MCF 10A (cell line): ENCODE measurements around the gene RNF2. TPM values are rescaled to one million over a fixed set of nuclear protein-coding genes. Genes with fewer than 3 reads are reported as not detected.
A peak's percentile ranks its signal among the peaks of the same experiment; 100 is the strongest.

Experiments
- BruUV-seq: library from RNA; stranded (reverse); fragments of 400-500 nt; replicated peaks from 2 replicates; lab custom pipeline; 2021; lab: Mats Ljungman, UMichigan
- CTCF ChIA-PET: fragments of 300-600 bp; sonication (Branson Sonifier 250); formaldehyde crosslinking; extraction: SDS; loops from one replicate; lab custom pipeline; 2021; ENCODE audit warnings: antibody characterized with exemption, inconsistent platforms; lab: Yijun Ruan, JAX
- POLR2A ChIA-PET: fragments of 300-600, 350-650 bp; sonication (Branson Sonifier 250); formaldehyde crosslinking; extraction: SDS; loops from one replicate; lab custom pipeline; 2020; ENCODE audit warnings: antibody characterized with exemption, inconsistent platforms; lab: Yijun Ruan, JAX
- DNase-seq: peaks from one replicate; pipeline ENCODE4 v3.0.0-alpha.2; 2018; ENCODE audit not compliant: unreplicated experiment
- H3K27ac Mint-ChIP-seq: one replicate; pipeline ENCODE4 v1.8.0; 2022; ENCODE audit warnings: mild to moderate bottlenecking, low read depth, mixed read lengths; ENCODE audit not compliant: unreplicated experiment
- H3K27me3 Mint-ChIP-seq: one replicate; pipeline ENCODE4 v1.8.0; 2022; ENCODE audit warnings: mixed read lengths; ENCODE audit not compliant: insufficient read depth, unreplicated experiment
- H3K36me3 Mint-ChIP-seq: one replicate; pipeline ENCODE4 v1.8.0; 2022; ENCODE audit warnings: mild to moderate bottlenecking, moderate library complexity, mixed read lengths; ENCODE audit not compliant: insufficient read depth, unreplicated experiment
- H3K4me1 Mint-ChIP-seq: one replicate; pipeline ENCODE4 v1.8.0; 2022; ENCODE audit warnings: mixed read lengths; ENCODE audit not compliant: insufficient read depth, unreplicated experiment
- H3K4me3 Mint-ChIP-seq: one replicate; pipeline ENCODE4 v1.8.0; 2022; ENCODE audit warnings: mild to moderate bottlenecking, moderate library complexity, mixed read lengths; ENCODE audit not compliant: unreplicated experiment
- H3K9me3 Mint-ChIP-seq: one replicate; pipeline ENCODE4 v1.8.0; 2022; ENCODE audit warnings: mixed read lengths; ENCODE audit not compliant: unreplicated experiment
- CTCF ChIP-seq: fragments of 200-600 bp; IDR thresholded peaks from one replicate; pipeline ENCODE4 v1.8.0; 2022; ENCODE audit warnings: antibody characterized with exemption, mild to moderate bottlenecking; ENCODE audit not compliant: unreplicated experiment
- intact Hi-C: fragments of 100-400 bp; cut with micrococcal nuclease; formaldehyde crosslinking; loops from 2 replicates; pipeline ENCODE4 v1.14.1; 2022
- total RNA-seq: library from RNA; stranded (reverse); gene quantifications from 2 replicates; pipeline ENCODE4 v1.2.3, GENCODE V29; 2022

RNF2 gene
- total RNA-seq, 1 experiment from 2014 or later = 18.6 TPM

DNA sequence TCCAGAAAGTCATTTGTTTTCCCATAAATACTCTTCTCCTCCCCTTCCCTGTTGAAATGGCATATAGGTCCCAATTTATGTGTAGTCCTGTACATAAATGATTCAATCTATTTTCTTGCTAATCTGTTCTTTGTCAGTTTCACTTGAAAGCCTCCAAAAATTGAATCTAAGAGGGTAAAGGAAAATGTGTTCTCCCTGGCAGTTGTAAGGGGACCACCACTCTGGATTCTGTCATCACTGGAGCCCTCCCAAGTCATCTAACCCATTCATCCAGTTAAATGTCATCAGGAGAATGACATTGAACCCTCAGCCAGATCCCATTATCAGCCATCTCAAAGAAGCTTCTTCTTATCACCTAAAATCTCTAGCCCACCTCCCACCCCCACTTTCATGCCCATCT, 35.0 kb upstream of the RNF2 start:
- BruUV-seq = no TSS peak

DNA sequence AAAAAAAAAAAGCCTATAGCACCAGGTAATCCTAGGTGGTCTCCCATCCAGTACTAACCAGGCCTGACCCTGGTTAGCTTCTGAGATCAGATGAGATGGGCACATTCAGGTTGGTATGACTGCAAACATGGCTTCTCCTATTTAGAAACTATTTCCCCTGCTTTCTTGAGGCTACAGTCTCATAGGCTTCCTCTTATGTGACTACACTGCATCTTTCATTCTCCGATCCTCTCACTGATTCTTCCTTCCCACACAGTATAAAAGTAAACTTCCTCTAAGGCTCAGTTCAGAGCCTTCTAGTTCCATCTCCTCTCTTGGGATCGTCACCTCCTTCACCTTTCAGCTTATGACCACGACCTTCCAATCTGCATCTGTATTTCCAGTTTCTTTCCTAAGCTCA, 30.4 kb upstream of the RNF2 start:
- peaks cover 8% of the 10 kb centered on the region for H3K4me1 Mint-ChIP-seq
- H3K27ac Mint-ChIP-seq = no peak overlapping the region
- BruUV-seq = no TSS peak
- no peak for DNase-seq
- intact Hi-C loops = no loop called here
- no peaks in the 10 kb centered on the region for H3K36me3 Mint-ChIP-seq
- no peak overlapping the region for H3K4me3 Mint-ChIP-seq
- H3K27me3 Mint-ChIP-seq = no peaks in the 10 kb centered on the region
- no peak for TF ChIP-seq CTCF
- CTCF ChIA-PET = interaction anchor here (0.6 to 1.0 kb wide), 3 partner anchors 68 to 1437 kb away, joined by 3 to 6 read pairs (median 3); no protein-coding TSS in a partner anchor
- H3K9me3 Mint-ChIP-seq = no peaks in the 10 kb centered on the region
- POLR2A ChIA-PET = no interaction called here

More for the DNA sequence above, 35.0 kb upstream of the RNF2 start:
- peaks cover 19% of the 10 kb centered on the region for H3K27me3 Mint-ChIP-seq
- no peak overlapping the region for H3K27ac Mint-ChIP-seq
- DNase-seq = no peak
- TF ChIP-seq CTCF = no peak
- no peak overlapping the region for H3K4me3 Mint-ChIP-seq
- no peaks in the 10 kb centered on the region for H3K9me3 Mint-ChIP-seq
- POLR2A ChIA-PET = no interaction called here
- H3K36me3 Mint-ChIP-seq = peaks cover 5% of the 10 kb centered on the region
- intact Hi-C loops = no loop called here
- H3K4me1 Mint-ChIP-seq = no peaks in the 10 kb centered on the region
- CTCF ChIA-PET = interaction anchor here (0.8 to 1.4 kb wide), 4 partner anchors 14 to 205 kb away, joined by 3 to 5 read pairs (median 4); no protein-coding TSS in a partner anchor

DNA sequence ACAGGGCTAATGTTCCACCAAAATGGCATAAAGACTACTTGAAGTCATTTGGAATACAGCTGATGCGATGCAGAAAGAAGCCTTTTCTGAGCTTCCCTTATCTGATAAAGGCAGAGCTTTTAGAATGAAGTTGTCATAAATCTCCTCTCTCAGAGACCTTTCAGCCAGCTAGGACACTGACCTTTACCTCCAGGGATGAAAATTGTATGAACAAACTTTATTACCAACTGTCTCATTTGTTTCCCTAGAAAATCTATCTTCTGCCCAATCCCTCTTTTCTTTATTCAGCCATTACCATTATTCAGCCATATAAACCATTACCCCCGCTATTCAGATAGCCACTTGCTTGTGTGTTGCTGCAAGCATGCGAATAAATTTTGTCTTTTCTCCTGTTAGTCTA, 29.7 kb upstream of the RNF2 start:
- Mint-ChIP-seq H3K9me3 (no peaks in the 10 kb centered on the region), H3K4me3 (no peak overlapping the region), H3K36me3 (no peaks in the 10 kb centered on the region), H3K27me3 (no peaks in the 10 kb centered on the region), H3K27ac (no peak overlapping the region), H3K4me1 (peaks cover 8% of the 10 kb centered on the region)
- BruUV-seq = no TSS peak
- no peak for DNase-seq
- CTCF ChIA-PET = interaction anchor here (0.7 to 1.2 kb wide), 3 partner anchors 30 to 680 kb away, joined by 3 read pairs; partner anchors contain the start of gene RNF2
- POLR2A ChIA-PET = interaction anchor here (2.3 kb wide), 1 partner anchor 30 kb away, joined by 7 read pairs; the partner anchor contains the start of gene RNF2
- intact Hi-C loops = no loop called here
- no peak for TF ChIP-seq CTCF

DNA sequence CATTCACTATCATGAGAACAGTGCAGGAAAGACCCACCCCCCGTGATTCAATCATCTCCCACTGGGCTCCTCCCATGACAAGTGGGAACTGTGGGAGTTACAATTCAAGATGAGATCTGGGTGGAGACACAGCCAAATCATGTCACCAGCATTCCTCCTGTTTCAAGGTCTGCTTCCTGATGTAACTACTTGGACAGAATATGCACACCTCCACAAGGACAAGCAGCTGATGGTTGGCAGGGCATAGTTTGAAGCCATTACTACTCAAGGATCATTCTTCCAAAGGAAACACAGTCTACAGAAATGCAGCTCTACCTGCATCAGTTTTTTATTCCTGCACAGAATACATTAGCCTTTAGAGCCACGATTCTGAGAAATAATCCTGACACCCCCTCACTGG, 28.5 kb upstream of the RNF2 start:
- Mint-ChIP-seq H3K4me3 (no peak overlapping the region), H3K9me3 (no peaks in the 10 kb centered on the region), H3K36me3 (no peaks in the 10 kb centered on the region), H3K27me3 (no peaks in the 10 kb centered on the region), H3K4me1 (peaks cover 8% of the 10 kb centered on the region), H3K27ac (peak overlapping the region; percentile 68)
- intact Hi-C loops = no loop called here
- TF ChIP-seq CTCF = no peak
- DNase-seq = peak; percentile 11
- ChIA-PET POLR2A (interaction anchor here (0.7 to 2.3 kb wide), 9 partner anchors 8 to 547 kb away, joined by 3 to 7 read pairs (median 4); partner anchors contain the start of gene RNF2), CTCF (interaction anchor here (0.6 to 2.1 kb wide), 11 partner anchors 8 to 678 kb away, joined by 3 to 9 read pairs (median 3); partner anchors contain the start of gene RNF2)
- BruUV-seq = no TSS peak
